SIG-M5 treated with dmso at 0.1 percent for 504 hours (cell line): ENCODE measurements around the gene R3HDM2.
A peak's percentile ranks its signal among the peaks of the same experiment; 100 is the strongest.
"Not testable (repeated sequence)": the region's sequence is repeated elsewhere in the genome, so short reads cannot be mapped to it uniquely, and the experiment has no call there.

Experiments used
- DNase-seq: peaks from one replicate; lab custom pipeline; 2025; ENCODE audit not compliant: unreplicated experiment; lab: John Stamatoyannopoulos, UW

The R3HDM2 gene

DNA sequence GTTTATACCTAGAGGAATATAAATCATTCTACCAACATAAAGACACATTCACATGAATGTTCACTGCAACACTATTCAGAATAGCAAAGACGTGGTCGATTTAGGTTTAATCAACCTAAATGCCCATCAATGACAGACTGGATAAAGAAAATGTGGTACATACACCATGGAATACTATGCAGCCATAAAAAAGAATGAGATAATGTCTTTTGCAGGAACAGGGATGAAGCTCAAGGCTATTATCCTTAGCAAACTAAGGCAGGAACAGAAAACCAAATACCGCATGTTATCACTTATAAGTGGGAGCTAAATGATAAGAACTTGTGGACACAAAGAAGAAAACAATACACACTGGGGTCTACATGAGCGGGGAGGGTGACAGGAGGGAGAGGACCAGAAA is 94.5 kb downstream of the R3HDM2 start:
- not testable (repeated sequence) for DNase-seq

DNA sequence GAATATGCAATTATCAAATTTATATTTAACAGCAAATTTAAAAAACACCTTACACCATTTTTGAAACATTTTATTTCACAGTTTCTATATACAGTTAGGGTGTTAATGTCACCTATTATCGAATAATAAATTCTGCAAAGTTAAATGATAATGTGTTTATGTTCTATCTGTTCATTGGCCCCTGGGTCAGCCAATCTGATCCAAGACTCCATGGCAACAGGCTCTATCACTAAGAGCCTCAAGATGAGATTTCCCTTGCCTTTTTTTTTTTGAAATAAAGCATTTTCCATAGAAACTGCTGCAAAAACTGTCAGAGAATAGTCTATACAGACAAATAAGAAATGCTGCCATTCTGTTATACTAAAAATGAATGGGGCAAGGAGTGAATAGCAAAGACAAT is 96.6 kb downstream of the R3HDM2 start:
- no peak for DNase-seq

DNA sequence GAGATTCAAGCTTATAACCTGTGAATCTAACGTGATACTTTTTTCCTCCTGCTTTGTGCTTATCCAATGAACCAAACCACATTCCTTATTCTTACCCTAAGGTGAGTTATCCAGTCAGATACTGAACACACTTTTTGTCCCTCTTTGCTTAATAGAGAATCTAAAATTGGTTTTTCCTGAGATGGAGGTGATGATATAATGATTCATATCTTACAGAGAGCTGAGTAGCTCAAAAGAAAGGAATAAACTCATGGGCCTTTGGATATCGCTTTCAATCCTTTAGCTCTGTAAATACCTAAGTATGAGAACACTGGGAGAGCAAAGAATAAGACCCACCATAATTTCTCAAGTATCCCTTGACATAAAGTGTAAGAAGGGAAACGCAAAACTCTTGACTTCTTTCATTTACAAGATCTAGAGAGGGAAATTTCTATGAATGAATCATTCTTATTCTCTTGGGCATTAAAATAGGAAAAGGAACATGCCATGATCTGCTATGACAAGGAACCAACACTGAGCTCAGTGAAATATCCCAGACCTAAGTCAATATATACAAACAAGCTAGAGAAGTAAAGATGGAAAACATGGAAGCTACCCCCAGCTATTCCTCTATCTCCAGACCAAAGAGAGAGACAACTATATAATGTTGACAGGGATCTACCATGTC is 98.1 kb downstream of the R3HDM2 start:
- no peak for DNase-seq

DNA sequence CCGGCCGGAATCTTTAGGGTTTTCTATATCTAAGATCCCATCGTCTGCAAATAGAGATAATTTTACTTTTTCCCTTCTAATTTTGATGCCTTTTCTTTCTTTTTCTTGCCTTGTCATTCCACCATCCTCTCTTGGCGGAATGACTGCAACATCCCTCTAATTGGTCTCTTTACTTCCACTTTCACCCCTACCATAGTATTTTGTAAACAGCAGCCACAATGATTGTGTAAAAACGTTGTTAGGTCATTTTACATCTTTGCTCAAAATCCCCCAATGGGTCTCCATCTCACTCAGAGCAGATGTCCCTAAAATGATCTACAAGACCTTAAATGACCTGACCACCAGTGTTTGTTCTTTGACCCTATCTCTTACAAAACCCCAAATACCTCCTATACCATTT is 99.9 kb downstream of the R3HDM2 start:
- DNase-seq, result peak; percentile 27

DNA sequence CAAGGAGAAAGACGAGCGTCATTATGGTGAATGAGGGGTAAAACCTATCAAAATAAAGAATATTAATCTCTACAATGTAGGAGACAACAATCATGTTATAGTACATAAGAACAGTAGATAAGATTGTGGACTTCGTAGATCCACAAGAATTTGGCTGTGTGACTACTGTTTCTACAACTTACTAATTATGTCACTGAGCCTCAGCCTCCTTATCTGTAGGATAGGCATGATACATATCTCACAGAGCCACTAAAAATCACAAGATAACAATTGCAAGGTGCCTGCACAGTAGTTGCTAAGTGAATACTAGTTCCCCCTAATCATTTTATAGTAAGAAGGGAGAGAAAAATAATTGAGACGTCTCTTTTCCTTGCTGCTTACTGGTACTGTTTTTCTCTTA is 101.6 kb downstream of the R3HDM2 start:
- no peak for DNase-seq

DNA sequence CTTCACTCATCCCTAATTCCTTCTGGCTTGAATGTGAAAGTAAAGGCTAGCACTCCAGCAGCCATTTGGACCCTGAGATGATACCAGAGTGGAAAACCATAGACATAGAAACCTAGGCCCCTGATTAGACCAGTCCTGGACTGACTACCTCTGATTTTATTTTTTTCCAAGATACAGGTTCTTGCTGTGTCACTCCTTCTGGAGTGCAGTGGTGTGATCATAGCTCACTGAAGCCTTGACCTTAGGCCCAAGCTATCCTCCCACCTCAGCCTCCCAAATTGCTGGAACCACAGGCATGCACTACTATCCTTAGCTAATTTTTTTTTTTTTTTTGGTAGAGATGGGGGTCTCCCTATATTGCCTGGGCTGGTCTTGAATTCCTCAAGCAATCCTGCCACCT is 105.4 kb downstream of the R3HDM2 start:
- no peak for DNase-seq

DNA sequence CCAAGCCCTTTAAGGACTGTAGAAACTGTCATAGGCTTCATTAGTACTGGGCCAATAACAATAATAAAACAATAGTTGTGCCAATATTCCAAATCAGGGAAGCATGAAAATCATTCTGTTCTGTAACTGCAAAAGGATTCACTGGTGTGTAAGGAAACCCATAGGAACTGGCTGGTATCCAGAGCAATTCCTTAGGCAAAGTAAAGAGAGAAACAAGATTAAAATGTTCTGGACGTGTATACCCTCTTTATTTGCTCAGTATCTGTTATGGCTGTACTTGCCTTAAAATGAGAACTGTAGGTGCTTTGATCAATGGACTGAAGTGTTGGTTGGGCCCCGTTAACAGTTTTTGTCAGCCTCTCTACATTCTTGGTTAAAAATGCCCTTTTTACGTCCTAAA is 107.4 kb downstream of the R3HDM2 start:
- no peak for DNase-seq

DNA sequence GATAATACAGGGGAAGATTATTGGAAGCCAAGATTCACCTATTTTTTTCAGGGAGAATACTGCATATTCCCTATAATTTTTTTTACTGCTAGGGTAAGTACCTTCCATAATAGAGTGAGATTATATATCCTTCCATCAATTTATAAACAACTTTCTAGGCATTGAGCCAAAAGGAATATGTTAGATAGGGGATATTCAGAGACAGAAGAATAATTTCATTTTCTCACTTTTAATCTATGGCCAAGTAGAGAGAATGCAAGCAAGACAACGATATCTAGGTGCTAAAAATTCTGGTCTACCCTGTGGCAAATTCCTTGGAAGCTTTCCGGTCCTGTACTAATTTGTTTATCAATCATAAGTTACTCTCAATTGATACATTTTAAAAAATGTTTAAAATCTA is 110.2 kb downstream of the R3HDM2 start:
- no peak for DNase-seq

DNA sequence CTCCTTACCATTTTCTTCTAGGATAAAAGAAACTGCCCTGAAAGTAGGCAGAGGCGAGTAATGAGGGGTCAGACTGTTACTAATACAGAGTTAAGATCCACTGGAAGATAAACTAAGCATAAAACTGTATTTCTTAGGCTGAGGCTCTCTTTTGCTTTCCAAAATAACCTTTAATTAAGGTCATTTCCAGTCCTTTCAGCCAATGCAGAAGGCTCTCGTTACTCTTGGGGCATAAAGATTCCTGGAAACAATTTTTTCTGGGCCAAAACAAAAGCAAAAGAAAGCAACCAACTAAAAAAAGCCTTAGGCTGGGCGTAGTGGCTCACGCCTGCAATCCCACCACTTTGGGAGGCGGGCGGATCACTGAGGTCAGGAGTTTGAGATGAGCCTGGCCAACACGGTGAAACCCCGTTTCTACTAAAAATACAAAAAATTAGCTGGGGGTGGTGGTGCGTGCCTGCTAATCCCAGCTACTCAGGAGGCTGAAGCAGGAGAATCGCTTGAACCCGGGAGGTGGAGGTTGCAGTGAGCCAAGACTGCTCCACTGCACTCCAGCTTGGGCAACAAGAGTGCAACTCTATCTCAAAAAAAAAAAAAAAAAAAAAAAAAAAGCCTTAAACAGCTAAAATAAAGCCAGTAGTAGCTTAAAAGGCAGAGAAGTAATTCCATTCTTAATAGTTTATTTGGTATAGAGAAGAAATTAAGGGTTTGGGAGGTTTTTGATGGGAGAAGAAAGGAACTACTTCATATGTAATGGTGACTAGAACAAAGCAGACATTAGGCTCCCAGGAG is 111.0 kb downstream of the R3HDM2 start:
- no peak for DNase-seq

DNA sequence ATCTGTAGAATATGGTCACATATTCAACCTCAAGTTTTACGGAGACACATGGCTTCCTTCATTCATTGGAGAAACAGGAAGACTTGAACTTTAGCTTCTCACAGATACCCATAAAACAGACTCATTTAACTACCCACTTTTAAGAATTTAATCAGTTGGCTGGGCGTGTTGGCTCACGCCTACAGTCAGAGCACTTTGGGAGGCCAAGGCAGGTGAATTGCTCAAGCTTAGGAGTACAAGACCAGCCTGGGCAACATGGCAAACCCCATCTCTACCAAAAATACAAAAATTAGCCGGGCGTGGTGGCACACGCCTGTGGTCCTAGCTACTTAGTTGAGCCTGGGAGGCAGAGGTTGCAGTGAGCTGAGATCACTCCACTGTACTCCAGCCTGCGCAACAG is 115.2 kb downstream of the R3HDM2 start:
- no peak for DNase-seq

DNA sequence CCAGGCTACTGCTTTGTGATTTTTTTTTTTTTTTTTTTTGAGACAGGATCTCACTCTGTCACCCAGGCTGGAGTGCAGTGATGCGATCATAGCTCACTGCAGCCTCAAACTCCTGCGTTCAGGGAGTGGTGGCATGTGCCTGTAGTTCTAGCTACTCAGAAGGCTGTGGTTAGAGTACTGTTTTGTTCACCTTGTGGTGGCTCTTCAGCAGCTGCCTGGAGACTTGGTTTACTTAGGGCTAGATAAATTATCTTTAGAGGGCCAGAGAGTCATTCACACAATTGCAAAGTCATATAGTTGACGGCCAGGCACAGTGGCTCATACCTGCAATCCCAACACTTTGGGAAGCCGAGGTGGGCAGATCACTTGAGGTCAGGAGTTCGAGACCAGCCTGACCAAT is 118.6 kb downstream of the R3HDM2 start:
- not testable (repeated sequence) for DNase-seq

DNA sequence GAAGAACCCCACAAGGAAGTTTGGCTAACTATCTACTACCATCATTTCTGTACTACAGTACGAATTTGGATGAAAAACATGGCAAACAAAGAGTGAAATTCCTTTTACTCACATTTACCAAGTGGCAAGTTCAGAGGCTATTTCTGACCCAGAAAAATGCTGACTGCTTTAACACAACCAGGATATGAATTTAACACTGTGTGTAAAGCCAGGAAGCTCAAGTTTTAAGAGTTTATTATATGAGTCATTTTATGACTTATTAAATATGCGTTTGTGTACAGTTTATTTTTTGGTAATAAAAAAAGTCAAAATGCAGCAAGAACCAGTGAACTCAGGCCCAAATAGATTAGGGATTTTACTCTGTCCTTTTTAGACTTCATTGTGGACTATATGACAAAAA is 121.4 kb downstream of the R3HDM2 start:
- DNase-seq, result no peak

DNA sequence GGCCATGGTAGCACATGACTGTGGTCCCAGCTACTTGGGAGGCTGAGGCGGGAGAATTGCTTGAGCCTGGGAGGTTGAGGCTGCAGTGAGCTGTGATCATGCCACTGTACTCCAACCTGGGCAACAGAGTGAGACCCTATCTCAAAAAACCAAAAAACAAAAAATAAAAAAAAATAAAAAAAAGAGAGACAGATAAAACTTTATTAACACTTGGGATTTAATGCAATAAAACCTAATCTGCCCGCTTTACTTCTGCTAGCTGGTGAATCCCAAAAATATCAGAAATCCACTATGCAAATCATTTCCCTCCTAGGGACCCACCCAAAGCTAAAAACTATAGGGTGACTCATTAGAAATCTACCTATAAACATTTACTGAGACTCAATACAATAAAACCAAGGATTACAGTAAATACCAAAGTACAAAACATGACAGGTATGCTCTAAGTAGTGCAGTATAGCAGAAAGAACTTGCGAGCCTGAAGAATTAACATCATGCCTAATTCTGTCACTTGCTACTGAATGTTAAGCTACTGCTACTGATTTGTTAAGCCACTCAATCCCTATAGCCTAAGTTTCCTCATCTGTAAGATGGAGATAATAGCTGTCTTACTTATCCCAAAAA is 129.8 kb downstream of the R3HDM2 start:
- no peak for DNase-seq

DNA sequence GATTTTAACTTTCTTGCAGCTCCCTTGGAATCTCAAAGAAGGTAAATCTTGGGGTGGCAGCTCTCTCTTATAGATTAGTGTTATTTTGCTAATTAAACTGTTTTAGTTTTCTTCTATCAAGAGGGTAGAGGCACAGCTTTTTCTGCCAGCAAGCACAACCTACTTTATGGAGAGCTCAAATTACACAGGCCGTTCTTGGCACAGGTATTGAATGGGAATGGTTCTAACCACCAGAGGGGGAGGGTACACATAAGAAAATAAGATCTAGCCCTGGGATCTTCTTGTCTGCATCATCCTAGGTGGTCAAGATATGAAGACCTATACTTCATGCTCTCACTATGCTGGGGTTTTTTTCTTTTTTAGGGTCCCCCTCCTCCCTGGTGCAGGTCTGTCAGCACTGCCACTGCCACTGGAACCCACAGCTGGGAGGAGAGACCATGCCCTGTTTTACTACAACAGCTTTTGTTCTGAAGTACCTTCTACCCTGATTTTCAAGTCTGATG is 131.3 kb downstream of the R3HDM2 start:
- DNase-seq, result no peak

DNA sequence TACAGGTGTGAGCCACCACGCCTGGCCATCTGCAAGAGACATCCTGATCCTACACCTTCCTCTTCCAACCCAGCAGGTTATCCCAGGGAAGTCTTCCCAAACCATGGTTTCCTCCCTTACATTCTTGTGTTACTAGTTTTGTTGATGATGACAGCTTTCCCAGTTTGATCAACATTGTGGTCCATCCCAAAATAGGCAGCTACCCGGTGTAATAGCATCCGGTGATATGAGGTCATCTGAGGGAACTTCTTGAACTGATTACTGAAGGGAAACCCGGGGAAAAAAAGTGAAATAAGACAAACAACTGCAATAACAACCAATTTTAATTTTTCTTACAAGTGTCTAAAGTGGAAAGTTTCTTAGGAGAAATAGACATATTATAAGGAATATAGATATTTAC is 134.6 kb downstream of the R3HDM2 start:
- no peak for DNase-seq

DNA sequence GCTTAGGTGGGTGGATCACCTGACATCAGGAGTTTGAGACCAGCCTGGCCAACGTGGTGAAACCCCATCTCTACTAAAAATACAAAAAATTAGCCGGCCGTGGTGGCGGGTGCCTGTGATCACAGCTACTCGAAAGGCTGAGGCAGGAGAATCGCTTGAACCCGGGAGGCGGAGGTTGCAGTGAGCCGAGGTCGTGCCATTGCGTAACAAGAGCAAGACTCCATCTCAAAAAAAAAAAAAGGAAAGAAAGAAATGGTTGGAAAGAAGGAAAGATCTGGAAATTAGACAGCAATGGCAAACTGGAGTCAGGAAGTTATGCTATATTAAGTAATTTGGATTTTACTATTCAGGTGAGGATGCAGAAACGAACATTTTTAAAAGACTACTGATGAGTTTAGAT is 148.8 kb downstream of the R3HDM2 start:
- DNase-seq, result not testable (repeated sequence)

DNA sequence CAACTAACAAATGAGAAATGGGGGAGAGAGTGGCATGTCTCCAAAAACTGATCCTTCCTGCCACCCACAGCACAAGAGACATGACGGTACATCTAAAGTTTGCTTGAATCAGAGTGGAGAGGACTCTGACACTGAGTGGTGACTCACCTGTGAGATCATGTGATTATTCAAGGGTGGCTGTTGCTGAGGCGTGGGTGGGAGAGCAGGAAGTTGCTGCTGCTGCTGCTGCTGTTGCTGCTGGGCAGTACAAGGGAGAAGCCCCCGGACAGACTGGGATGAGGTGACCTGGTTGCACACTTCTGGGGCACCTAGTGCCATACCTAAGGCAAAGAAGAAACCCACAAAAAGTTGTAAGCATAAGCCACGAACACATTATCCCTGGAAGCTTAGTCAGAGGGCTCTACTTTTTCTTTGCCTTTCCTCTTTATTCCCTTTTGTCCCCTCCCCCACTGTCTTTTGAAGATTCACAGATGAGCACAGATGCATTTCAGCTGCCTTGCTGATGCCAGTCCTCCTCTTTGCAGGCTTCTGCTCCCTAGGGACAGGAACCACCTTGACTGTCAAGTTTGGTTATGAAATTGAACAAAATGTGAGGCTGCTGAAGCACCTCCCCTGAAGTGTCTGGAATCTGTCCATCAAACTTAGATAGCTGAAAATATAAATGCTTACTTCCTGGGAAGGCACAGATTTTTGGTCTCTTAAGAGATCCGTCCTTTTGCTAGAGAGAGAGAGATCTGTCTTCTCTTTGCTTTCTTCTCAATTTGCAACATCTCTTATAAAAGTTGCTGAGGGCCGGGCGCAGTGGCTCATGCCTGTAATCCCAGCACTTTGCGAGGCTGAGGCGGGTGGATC is 150.4 kb downstream of the R3HDM2 start:
- peak; percentile 61 for DNase-seq

DNA sequence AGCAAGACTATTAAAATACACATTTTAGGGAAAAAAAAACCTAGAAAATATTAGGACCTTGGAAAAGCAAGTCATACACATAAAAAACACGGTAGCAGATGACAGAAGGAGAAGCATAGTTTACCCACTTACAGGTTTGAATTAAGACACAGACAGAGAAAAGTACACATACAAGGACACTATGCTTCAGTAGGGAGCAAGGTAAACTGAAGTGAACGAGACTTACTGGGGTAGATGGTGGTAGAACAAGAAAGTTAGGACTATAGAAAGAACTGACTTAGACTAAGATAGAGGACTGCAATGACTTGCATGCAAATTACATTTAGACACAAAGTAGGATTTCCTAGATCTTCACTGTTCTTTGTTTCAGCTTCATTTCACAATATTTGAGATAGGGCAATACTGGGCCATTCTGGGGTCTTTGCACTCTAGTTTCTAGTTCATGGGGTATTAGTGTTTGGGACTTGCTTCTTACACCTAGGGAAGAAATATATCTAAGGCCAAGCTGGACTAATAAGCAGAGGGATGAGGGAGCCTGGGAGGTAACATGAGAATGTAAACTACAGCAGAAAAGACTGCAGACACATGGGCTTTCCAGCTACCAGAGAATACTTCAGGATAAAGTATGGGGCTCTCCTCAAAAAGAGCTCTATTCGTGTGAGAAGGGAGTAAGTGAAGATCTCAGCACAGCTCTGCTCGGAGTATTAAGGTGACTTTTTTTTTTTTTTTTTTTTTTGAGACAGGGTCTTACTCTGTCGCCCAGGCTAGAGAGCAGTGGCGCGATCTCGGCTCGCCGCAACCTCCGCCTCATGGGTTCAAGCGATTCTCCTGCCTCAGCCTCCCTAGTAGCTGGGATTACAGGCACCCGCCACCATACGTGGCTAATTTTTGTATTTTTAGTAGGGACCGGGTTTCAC is 152.1 kb downstream of the R3HDM2 start:
- no peak for DNase-seq

DNA sequence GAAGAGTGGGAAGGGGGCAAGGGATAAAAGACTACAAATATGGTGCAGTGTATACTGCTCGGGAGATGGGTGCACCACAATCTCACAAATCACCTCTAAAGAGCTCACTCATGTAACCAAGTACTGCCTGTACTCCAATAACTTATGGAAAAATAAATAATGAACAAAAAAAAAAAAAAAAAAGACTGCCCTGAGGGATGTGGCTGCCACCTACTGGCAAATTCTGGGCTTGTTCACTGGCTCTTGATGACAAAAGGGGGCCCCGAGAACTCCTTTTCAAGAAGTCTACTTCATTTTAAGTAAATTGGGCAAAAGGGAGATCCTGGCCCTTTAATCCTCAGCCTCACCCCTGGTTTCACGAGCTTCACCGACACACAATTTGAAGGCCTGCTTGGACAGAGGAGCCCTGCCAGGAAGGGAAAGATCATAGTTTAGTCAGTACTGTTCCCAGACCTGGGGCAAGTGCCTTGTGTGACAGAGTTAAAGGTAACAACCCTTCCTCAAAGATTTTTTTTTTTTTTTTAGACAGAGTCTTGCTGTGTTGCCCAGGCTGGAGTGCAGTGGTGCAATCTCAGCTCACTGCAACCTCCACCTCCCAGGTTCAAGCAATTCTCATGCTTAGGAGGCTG is 153.8 kb downstream of the R3HDM2 start:
- peak; percentile 52 for DNase-seq

DNA sequence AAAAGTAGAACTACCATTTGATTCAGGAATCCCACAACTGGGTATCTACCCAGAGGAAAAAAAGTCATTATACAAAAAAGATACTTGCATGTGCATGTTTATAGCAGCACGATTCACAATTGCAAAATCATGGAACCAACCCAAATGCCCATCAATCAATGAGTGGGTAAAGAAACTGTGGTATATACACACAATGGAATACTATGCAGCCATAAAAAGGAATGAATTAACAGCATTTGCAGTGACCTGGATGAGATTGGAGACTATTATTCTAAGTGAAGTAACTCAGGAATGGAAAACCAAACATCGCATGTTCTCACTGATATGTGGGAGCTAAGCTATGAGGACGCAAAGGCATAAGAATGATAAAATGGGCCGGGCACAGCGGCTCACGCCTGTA is 154.6 kb downstream of the R3HDM2 start:
- not testable (repeated sequence) for DNase-seq
